Trophoblast cell (in vitro differentiated cells and primary cell): ENCODE measurements around the gene SLC7A8.

Experiments used
- DNase-seq, 2 donors: peaks; one replicate each; pipeline ENCODE4 v3.0.0-alpha.2; 2016
- H2AFZ ChIP-seq: 2 replicates; pipeline ENCODE4 v1.6.1; 2013; ENCODE audit warnings: low read length, moderate library complexity, mild to moderate bottlenecking; ENCODE audit not compliant: insufficient read depth, poor library complexity
- H2AK5ac ChIP-seq: 2 replicates; pipeline ENCODE4 v1.6.1; 2013; ENCODE audit warnings: mild to moderate bottlenecking, low read length
- H2BK120ac ChIP-seq: 2 replicates; pipeline ENCODE4 v1.6.1; 2013; ENCODE audit warnings: low read length, mild to moderate bottlenecking, moderate library complexity; ENCODE audit not compliant: insufficient read depth, poor library complexity
- H2BK12ac ChIP-seq: 2 replicates; pipeline ENCODE4 v1.6.1; 2013; ENCODE audit warnings: mild to moderate bottlenecking, low read length, moderate library complexity
- H2BK5ac ChIP-seq: 2 replicates; pipeline ENCODE4 v1.6.1; 2013; ENCODE audit warnings: low read length, low read depth, moderate library complexity, mild to moderate bottlenecking; ENCODE audit not compliant: poor library complexity
- H3K14ac ChIP-seq: 2 replicates; pipeline ENCODE4 v1.6.1; 2013; ENCODE audit warnings: mild to moderate bottlenecking, low read length
- H3K18ac ChIP-seq: 2 replicates; pipeline ENCODE4 v1.6.1; 2013; ENCODE audit warnings: mild to moderate bottlenecking, low read length
- H3K23ac ChIP-seq: 2 replicates; pipeline ENCODE4 v1.6.1; 2013; ENCODE audit warnings: low read length
- H3K27ac ChIP-seq: 2 replicates; pipeline ENCODE4 v1.5.1; 2013; ENCODE audit warnings: low read depth, mild to moderate bottlenecking, inconsistent platforms, low read length, moderate library complexity
- H3K27me3 ChIP-seq: 2 replicates; pipeline ENCODE4 v1.6.1; 2013; ENCODE audit warnings: inconsistent platforms, mild to moderate bottlenecking, low read length, moderate library complexity; ENCODE audit not compliant: insufficient read depth
- H3K36me3 ChIP-seq, 2 experiments: 1 replicate in 1 of 2; 2 replicates in 1 of 2; pipeline ENCODE4 v1.6.1; 2013; ENCODE audit warnings: low read length in 2 of 2, mild to moderate bottlenecking in 2 of 2, moderate library complexity in 1 of 2; ENCODE audit not compliant: insufficient read depth in 2 of 2, control insufficient read depth in 1 of 2
- H3K4ac ChIP-seq: 2 replicates; pipeline ENCODE4 v1.6.1; 2013; ENCODE audit warnings: low read depth, mild to moderate bottlenecking, low read length, moderate library complexity
- H3K4me1 ChIP-seq, 2 experiments: 1 replicate in 1 of 2; 2 replicates in 1 of 2; pipeline ENCODE4 v1.6.1; 2013; ENCODE audit warnings: low read length in 2 of 2, mild to moderate bottlenecking in 2 of 2, moderate library complexity in 1 of 2; ENCODE audit not compliant: insufficient read depth in 2 of 2, control insufficient read depth in 1 of 2
- H3K4me2 ChIP-seq: 2 replicates; pipeline ENCODE4 v1.6.1; 2013; ENCODE audit warnings: inconsistent platforms, mild to moderate bottlenecking, low read length, moderate library complexity
- H3K4me3 ChIP-seq: 2 replicates; pipeline ENCODE4 v1.5.1; 2013; ENCODE audit warnings: mild to moderate bottlenecking, low read depth, low read length, inconsistent platforms
- H3K79me1 ChIP-seq: one replicate; pipeline ENCODE4 v1.6.1; 2013; ENCODE audit warnings: low read length
- H3K79me2 ChIP-seq: 2 replicates; pipeline ENCODE4 v1.6.1; 2013; ENCODE audit warnings: low read length, mild to moderate bottlenecking; ENCODE audit not compliant: control insufficient read depth, insufficient read depth, poor library complexity
- H3K9ac ChIP-seq: 2 replicates; pipeline ENCODE4 v1.6.1; 2013; ENCODE audit warnings: mild to moderate bottlenecking, low read length
- H3K9me3 ChIP-seq: 2 replicates; pipeline ENCODE4 v1.6.1; 2013; ENCODE audit warnings: low read depth, mild to moderate bottlenecking, control low read depth, inconsistent platforms, low read length; ENCODE audit not compliant: insufficient read depth
- H4K12ac ChIP-seq: 2 replicates; pipeline ENCODE4 v1.6.1; 2013; ENCODE audit warnings: low read depth, mild to moderate bottlenecking, low read length, moderate library complexity
- H4K8ac ChIP-seq: 2 replicates; pipeline ENCODE4 v1.6.1; 2013; ENCODE audit warnings: low read depth, mild to moderate bottlenecking, low read length, moderate library complexity
- H4K91ac ChIP-seq: one replicate; pipeline ENCODE4 v1.6.1; 2013; ENCODE audit warnings: low read depth, mild to moderate bottlenecking, low read length, moderate library complexity
- WGBS: extraction: QIAGEN DNeasy Blood & Tissue Kit; methylation state at CpG from one replicate; pipeline ENCODE4 v1.1.7; 2013; ENCODE audit warnings: missing lambda C conversion rate; ENCODE audit not compliant: insufficient read length, insufficient coverage; ENCODE audit errors: extremely low coverage; 5-methylcytosine and 5-hydroxymethylcytosine counted together

The SLC7A8 gene

GRCh38 chr14:23095196-23096108 is 88.0 kb downstream of the SLC7A8 start, which contains the start of gene C14orf119:
Gene C14orf119 (plus strand): TSS chr14:23095505. CDS start chr14:23097659, 2,154 bp downstream.
- H2AFZ ChIP-seq = peak within 1 kb of the TSS; percentile 89
- H2BK12ac ChIP-seq = no peak within 1 kb of the TSS
- peak within 1 kb of the TSS; percentile 98 for H4K12ac ChIP-seq
- peak within 1 kb of the TSS; percentile 99 for H3K27ac ChIP-seq
- H3K27me3 ChIP-seq = no peaks in the 10 kb centered on the region
- H3K4me1 ChIP-seq = peaks cover 5 to 9% of the 10 kb centered on the region in 2 experiments
- no CpG with 5 or more reads among the region's 46 CpGs for WGBS
- H3K14ac ChIP-seq = peak within 1 kb of the TSS; percentile 99
- H3K4ac ChIP-seq = peak within 1 kb of the TSS; percentile 99
- H3K79me1 ChIP-seq = peaks cover 12% of the 10 kb centered on the region
- DNase-seq = peak; percentile 100
- H3K79me2 ChIP-seq = peaks cover 17% of the 10 kb centered on the region
- no peaks in the 10 kb centered on the region for H3K9me3 ChIP-seq
- peak within 1 kb of the TSS; percentile 94 for H3K4me2 ChIP-seq
- peaks cover 7 to 19% of the 10 kb centered on the region in 2 experiments for H3K36me3 ChIP-seq
- peak within 1 kb of the TSS; percentile 98 for H2BK5ac ChIP-seq
- peak within 1 kb of the TSS; percentile 98 for H3K4me3 ChIP-seq
- H3K23ac ChIP-seq = no peak within 1 kb of the TSS
- H2AK5ac ChIP-seq = peak within 1 kb of the TSS; percentile 80
- peak within 1 kb of the TSS; percentile 95 for H2BK120ac ChIP-seq
- H4K91ac ChIP-seq = peak within 1 kb of the TSS; percentile 97
- peak within 1 kb of the TSS; percentile 100 for H3K9ac ChIP-seq
- H3K18ac ChIP-seq = peak within 1 kb of the TSS; percentile 100
- H4K8ac ChIP-seq = peak within 1 kb of the TSS; percentile 99

GRCh38 chr14:23094666-23095195 is 88.7 kb downstream of the SLC7A8 start, which contains the start of gene ACIN1:
Gene ACIN1 (minus strand): TSS chr14:23095136. CDS start chr14:23095112, 24 bp downstream.
- Histone ChIP-seq H3K23ac (no peak within 1 kb of the TSS), H3K14ac (peak within 1 kb of the TSS; percentile 99), H3K18ac (peak within 1 kb of the TSS; percentile 100), H3K4me1 (peaks cover 5 to 9% of the 10 kb centered on the region in 2 experiments), H3K4ac (peak within 1 kb of the TSS; percentile 99), H3K27me3 (no peaks in the 10 kb centered on the region), H3K4me2 (peak within 1 kb of the TSS; percentile 94), H3K4me3 (peak within 1 kb of the TSS; percentile 98), H3K79me1 (peaks cover 12% of the 10 kb centered on the region), H3K36me3 (peaks cover 11 to 25% of the 10 kb centered on the region in 2 experiments), H3K79me2 (peaks cover 17% of the 10 kb centered on the region), H4K12ac (peak within 1 kb of the TSS; percentile 98), H4K91ac (peak within 1 kb of the TSS; percentile 97), H2BK12ac (no peak within 1 kb of the TSS), H3K9ac (peak within 1 kb of the TSS; percentile 100), H2AFZ (peak within 1 kb of the TSS; percentile 89), H2BK5ac (peak within 1 kb of the TSS; percentile 98), H3K9me3 (no peaks in the 10 kb centered on the region), H2AK5ac (peak within 1 kb of the TSS; percentile 80), H2BK120ac (peak within 1 kb of the TSS; percentile 95), H3K27ac (peak within 1 kb of the TSS; percentile 99), H4K8ac (peak within 1 kb of the TSS; percentile 99)
- DNase-seq = peak in 1 of 2 donors; percentile 77
- WGBS = no CpG with 5 or more reads among the region's 55 CpGs

- peak overlapping the region; percentile 99 for H3K27ac ChIP-seq
- peaks cover 17% of the 10 kb centered on the region for H3K79me2 ChIP-seq
- peak overlapping the region; percentile 94 for H3K4me2 ChIP-seq
- H3K14ac ChIP-seq = peak overlapping the region; percentile 99
- peaks cover 14 to 30% of the 10 kb centered on the region in 2 experiments for H3K36me3 ChIP-seq
- DNase-seq = peak in 1 of 2 donors; percentile 5
- H4K12ac ChIP-seq = peak overlapping the region; percentile 98
- no peak overlapping the region for H2AFZ ChIP-seq
- H3K27me3 ChIP-seq = no peaks in the 10 kb centered on the region
- H3K4me1 ChIP-seq = peaks cover 5 to 9% of the 10 kb centered on the region in 2 experiments
- H4K8ac ChIP-seq = peak overlapping the region; percentile 99
- H3K18ac ChIP-seq = no peak overlapping the region
- H3K4ac ChIP-seq = peak overlapping the region; percentile 99
- no peak overlapping the region for H3K23ac ChIP-seq
- H2BK5ac ChIP-seq = peak overlapping the region; percentile 98
- peak overlapping the region; percentile 98 for H3K4me3 ChIP-seq
- no peak overlapping the region for H2BK120ac ChIP-seq
- H3K9me3 ChIP-seq = no peaks in the 10 kb centered on the region
- peak overlapping the region; percentile 15 for H2AK5ac ChIP-seq
- WGBS = 100% methylated on average over 3 of the region's 14 CpGs
- H3K79me1 ChIP-seq = peaks cover 12% of the 10 kb centered on the region
- H4K91ac ChIP-seq = no peak overlapping the region
- peak overlapping the region; percentile 100 for H3K9ac ChIP-seq
- no peak overlapping the region for H2BK12ac ChIP-seq
These were observed 89.3 kb downstream of the SLC7A8 start for GRCh38 chr14:23093991-23094665.

- Histone ChIP-seq H4K8ac (no peak overlapping the region), H3K4me1 (peaks cover 5 to 9% of the 10 kb centered on the region in 2 experiments), H2BK120ac (no peak overlapping the region), H3K36me3 (peaks cover 17 to 34% of the 10 kb centered on the region in 2 experiments), H3K23ac (no peak overlapping the region), H3K27ac (no peak overlapping the region), H2AK5ac (no peak overlapping the region), H3K79me1 (peaks cover 12% of the 10 kb centered on the region), H3K4me2 (peak overlapping the region; percentile 94), H2AFZ (no peak overlapping the region), H3K4me3 (no peak overlapping the region), H3K27me3 (no peaks in the 10 kb centered on the region), H3K18ac (no peak overlapping the region), H3K14ac (no peak overlapping the region), H2BK5ac (no peak overlapping the region), H3K9me3 (no peaks in the 10 kb centered on the region), H3K4ac (peak overlapping the region; percentile 98), H3K9ac (no peak overlapping the region), H2BK12ac (no peak overlapping the region), H4K12ac (no peak overlapping the region), H4K91ac (no peak overlapping the region), H3K79me2 (peaks cover 17% of the 10 kb centered on the region)
- DNase-seq = no peak
- no CpG with 5 or more reads among the region's 2 CpGs for WGBS
These were observed 89.9 kb downstream of the SLC7A8 start for GRCh38 chr14:23093526-23093925.
